Endodermal cell (in vitro differentiated cells): Measurements from ENCODE around the gene PSAP. TPM values are rescaled to one million over a fixed set of nuclear protein-coding genes. Genes with fewer than 3 reads are reported as not detected.

ENCODE experiments used
- DNase-seq: peaks from one replicate; pipeline ENCODE4 v3.0.0-alpha.2; 2017
- H3K27ac ChIP-seq: 2 replicates; pipeline ENCODE4 v1.5.1; 2013; ENCODE audit warnings: mild to moderate bottlenecking, low read depth, low read length, moderate library complexity
- H3K27me3 ChIP-seq: 2 replicates; pipeline ENCODE4 v1.6.1; 2013; ENCODE audit warnings: mild to moderate bottlenecking, low read length, moderate library complexity; ENCODE audit not compliant: insufficient read depth, control insufficient read depth, poor library complexity, severe bottlenecking
- H3K36me3 ChIP-seq: 2 replicates; pipeline ENCODE4 v1.7.0; 2013; ENCODE audit warnings: mild to moderate bottlenecking, low read length, moderate library complexity; ENCODE audit not compliant: control insufficient read depth, insufficient read depth
- H3K4me1 ChIP-seq: one replicate; pipeline ENCODE4 v1.7.0; 2013; ENCODE audit warnings: low read length; ENCODE audit not compliant: control insufficient read depth, insufficient read depth
- H3K4me3 ChIP-seq: 2 replicates; pipeline ENCODE4 v1.5.1; 2013; ENCODE audit warnings: mild to moderate bottlenecking, low read length, moderate library complexity
- H3K9ac ChIP-seq: 2 replicates; pipeline ENCODE4 v1.6.1; 2013; ENCODE audit warnings: mild to moderate bottlenecking, low read length, moderate library complexity; ENCODE audit not compliant: poor library complexity, severe bottlenecking; ENCODE audit errors: extremely low read depth
- H3K9me3 ChIP-seq: 2 replicates; pipeline ENCODE4 v1.6.1; 2013; ENCODE audit warnings: mild to moderate bottlenecking, low read length, moderate library complexity; ENCODE audit not compliant: control insufficient read depth
- H3K27ac Mint-ChIP-seq: 2 replicates; pipeline ENCODE4 v1.8.0; 2020; ENCODE audit warnings: mixed read lengths
- H3K27me3 Mint-ChIP-seq: 2 replicates; pipeline ENCODE4 v1.8.0; 2021; ENCODE audit warnings: mild to moderate bottlenecking, mixed read lengths; ENCODE audit not compliant: insufficient read depth
- H3K36me3 Mint-ChIP-seq: 2 replicates; pipeline ENCODE4 v1.8.0; 2020; ENCODE audit warnings: low read depth, mixed read lengths
- H3K4me1 Mint-ChIP-seq: 2 replicates; pipeline ENCODE4 v1.8.0; 2020; ENCODE audit warnings: mixed read lengths
- H3K4me3 Mint-ChIP-seq: 2 replicates; pipeline ENCODE4 v1.8.0; 2020; ENCODE audit warnings: mild to moderate bottlenecking, moderate library complexity, mixed read lengths
- H3K9me3 Mint-ChIP-seq: 2 replicates; pipeline ENCODE4 v1.8.0; 2020; ENCODE audit warnings: mild to moderate bottlenecking, mixed read lengths
- WGBS, 2 experiments: methylation state at CpG; one replicate each; pipeline versions ENCODE4 v1.1.5 to v1.1.7; 2013; ENCODE audit warnings: missing lambda C conversion rate in 2 of 2, mixed read lengths in 1 of 2; ENCODE audit not compliant: insufficient coverage in 1 of 2, insufficient read length in 1 of 2; 5-methylcytosine and 5-hydroxymethylcytosine counted together
- total RNA-seq, 2 donors: library from RNA; stranded (reverse); fragmentation: NEBNext Ultra II Directional in 1 of 2; extraction: Animal tissue kit (Norgen Biotek cat#: 25700) in 1 of 2; gene quantifications; 2 replicates in 1 of 2; 3 replicates in 1 of 2; pipeline ENCODE4 v1.2.1, GENCODE V29; 2021
- TF ChIP-seq, protein P1 (sequence below): fragments of 200-600 bp; sonication (generic); conservative IDR thresholded peaks from 2 replicates; pipeline ENCODE4 v1.5.0; 2021; ENCODE audit warnings: antibody characterized with exemption, mild to moderate bottlenecking

The PSAP gene
- total RNA-seq, 2 donors from 2014 or later, result 456 to 549 TPM

DNA sequence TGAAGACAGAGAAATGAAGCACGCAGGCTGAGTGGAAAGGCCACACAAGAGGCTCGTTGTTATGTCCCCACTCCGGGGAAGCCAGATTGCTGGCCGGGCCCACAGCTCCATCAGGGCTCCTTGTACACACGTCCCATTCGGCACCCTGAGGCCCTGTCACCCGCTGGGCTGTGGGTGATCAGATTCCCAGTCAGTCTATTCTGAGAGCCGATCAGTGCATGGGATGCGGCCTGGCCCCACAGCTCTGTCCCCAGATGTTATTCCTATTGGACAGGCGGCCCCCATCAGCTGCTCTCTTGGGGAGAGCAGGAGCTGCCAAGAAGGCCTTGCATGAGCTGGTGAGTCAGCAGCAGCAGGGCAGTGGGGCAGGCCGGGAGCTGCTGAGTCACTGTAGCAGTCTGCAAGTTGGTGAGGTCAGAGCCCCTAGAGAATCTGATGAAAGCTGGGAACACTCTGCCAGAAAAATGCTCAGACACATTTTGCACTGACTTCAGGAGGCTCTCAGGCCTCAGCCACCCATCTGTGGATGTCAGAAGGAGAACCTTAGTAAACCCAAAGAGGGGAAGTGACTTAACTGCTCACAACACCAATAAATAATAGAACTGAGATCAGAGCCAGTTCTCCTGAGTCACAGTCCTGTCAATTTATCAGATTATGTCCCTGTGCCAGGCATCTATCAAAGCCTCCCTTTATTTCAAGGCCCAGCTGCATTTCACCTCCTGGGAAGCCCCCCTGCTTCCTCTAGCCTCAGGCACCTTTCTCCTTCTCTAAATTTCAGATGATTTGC lies 9.4 kb upstream of the PSAP start:
- Histone ChIP-seq H3K4me1 (peaks cover 10% of the 10 kb centered on the region), H3K4me3 (no peak overlapping the region), H3K36me3 (no peaks in the 10 kb centered on the region), H3K9me3 (no peaks in the 10 kb centered on the region), H3K27ac (peak overlapping the region; percentile 89), H3K9ac (peak overlapping the region; percentile 61), H3K27me3 (peaks cover 6% of the 10 kb centered on the region)
- H3K27ac Mint-ChIP-seq, result peak overlapping the region; percentile 98
- H3K4me1 Mint-ChIP-seq, result peaks cover 10% of the 10 kb centered on the region
- WGBS, 2 experiments, result 82 to 83% methylated on average over 9 to 11 of the region's 11 CpGs
- no peaks in the 10 kb centered on the region for H3K27me3 Mint-ChIP-seq
- no peak overlapping the region for H3K4me3 Mint-ChIP-seq
- H3K36me3 Mint-ChIP-seq, result no peaks in the 10 kb centered on the region
- TF ChIP-seq, protein P1, sequence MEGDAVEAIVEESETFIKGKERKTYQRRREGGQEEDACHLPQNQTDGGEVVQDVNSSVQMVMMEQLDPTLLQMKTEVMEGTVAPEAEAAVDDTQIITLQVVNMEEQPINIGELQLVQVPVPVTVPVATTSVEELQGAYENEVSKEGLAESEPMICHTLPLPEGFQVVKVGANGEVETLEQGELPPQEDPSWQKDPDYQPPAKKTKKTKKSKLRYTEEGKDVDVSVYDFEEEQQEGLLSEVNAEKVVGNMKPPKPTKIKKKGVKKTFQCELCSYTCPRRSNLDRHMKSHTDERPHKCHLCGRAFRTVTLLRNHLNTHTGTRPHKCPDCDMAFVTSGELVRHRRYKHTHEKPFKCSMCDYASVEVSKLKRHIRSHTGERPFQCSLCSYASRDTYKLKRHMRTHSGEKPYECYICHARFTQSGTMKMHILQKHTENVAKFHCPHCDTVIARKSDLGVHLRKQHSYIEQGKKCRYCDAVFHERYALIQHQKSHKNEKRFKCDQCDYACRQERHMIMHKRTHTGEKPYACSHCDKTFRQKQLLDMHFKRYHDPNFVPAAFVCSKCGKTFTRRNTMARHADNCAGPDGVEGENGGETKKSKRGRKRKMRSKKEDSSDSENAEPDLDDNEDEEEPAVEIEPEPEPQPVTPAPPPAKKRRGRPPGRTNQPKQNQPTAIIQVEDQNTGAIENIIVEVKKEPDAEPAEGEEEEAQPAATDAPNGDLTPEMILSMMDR, result no peak
- DNase-seq, result peak; percentile 92
- no peaks in the 10 kb centered on the region for H3K9me3 Mint-ChIP-seq

DNA sequence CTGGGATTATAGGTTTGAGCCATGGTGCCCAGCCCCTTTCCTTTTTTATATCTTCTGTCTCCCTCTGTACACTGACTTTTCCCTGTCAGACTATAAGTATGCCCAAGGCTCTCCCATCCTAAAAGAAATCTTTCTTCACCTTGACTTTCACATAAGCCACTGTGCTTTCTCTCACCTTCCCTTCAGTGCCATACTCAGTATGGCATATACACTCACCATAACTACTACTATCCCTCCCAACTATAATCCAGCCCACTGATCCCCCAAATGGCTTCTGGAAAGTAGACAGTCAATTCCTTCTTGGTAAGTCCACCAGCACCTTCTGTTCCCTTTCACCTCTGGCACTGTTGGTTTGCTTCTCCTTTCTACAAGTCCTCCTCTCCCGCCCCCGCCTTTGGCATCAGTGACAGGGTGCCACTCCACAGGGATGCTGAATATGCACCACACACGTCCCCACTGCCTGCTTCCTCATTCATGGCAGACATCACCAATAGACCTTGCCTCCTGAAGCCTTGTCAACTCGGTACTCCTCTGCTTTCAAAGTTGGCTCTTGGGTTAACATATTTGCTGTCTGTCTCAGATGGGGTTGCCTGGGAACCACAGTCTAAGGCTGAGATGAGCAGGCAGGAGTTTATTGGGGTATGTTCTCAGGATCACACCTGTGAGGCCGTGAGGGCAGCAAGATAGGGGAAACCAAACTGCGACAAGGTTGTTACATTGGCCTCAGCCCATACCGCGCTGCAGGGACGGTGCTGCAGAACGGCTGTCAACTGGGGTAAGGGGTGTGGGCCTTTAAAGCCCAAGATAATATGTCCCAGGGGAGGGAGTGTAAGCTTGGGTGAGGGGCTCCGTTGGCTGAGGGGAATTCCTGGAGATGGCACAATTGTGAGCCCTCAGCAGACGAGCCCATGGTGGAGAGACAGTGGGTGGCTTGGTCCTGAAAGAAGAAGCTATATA lies 7.2 kb upstream of the PSAP start:
- no peak overlapping the region for H3K4me3 ChIP-seq
- H3K4me3 Mint-ChIP-seq, result no peak overlapping the region
- H3K27me3 Mint-ChIP-seq, result no peaks in the 10 kb centered on the region
- no peak for DNase-seq
- no peak overlapping the region for H3K27ac ChIP-seq
- 87 to 94% methylated on average over 7 to 12 of the region's 12 CpGs for whole genome bisulfite sequencing, 2 experiments
- no peaks in the 10 kb centered on the region for H3K9me3 Mint-ChIP-seq
- no peaks in the 10 kb centered on the region for H3K36me3 ChIP-seq
- peaks cover 6% of the 10 kb centered on the region for H3K27me3 ChIP-seq
- peaks cover 10% of the 10 kb centered on the region for H3K4me1 Mint-ChIP-seq
- H3K9ac ChIP-seq, result no peak overlapping the region
- peaks cover 10% of the 10 kb centered on the region for H3K4me1 ChIP-seq
- no peaks in the 10 kb centered on the region for H3K9me3 ChIP-seq
- no peak overlapping the region for H3K27ac Mint-ChIP-seq
- TF ChIP-seq, protein P1, result no peak
- no peaks in the 10 kb centered on the region for H3K36me3 Mint-ChIP-seq

DNA sequence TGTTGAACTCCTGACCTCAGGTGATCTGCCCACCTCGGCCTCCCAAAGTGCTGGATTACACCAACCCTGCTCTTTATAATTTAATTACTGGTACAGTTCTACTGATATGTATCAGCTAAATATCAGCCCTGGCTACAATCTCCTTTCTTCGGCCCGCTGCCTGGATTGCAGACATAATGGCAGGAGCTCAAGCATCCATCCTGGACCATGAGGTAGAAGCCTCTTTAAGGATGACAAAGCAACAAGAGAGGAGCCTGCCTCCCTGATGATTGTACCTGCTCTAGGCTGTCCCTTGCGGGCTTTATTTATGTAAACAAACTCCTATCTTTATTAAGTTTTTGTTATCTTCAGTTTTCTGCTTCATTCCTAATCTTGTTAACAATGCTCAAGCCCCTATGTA lies 5.6 kb upstream of the PSAP start:
- Histone ChIP-seq H3K9ac (no peak overlapping the region), H3K27me3 (peaks cover 6% of the 10 kb centered on the region), H3K36me3 (no peaks in the 10 kb centered on the region), H3K27ac (no peak overlapping the region), H3K4me1 (peaks cover 10% of the 10 kb centered on the region), H3K9me3 (no peaks in the 10 kb centered on the region), H3K4me3 (no peak overlapping the region)
- DNase-seq, result no peak
- Mint-ChIP-seq H3K27ac (no peak overlapping the region), H3K9me3 (no peaks in the 10 kb centered on the region), H3K27me3 (no peaks in the 10 kb centered on the region), H3K4me1 (peaks cover 10% of the 10 kb centered on the region), H3K4me3 (no peak overlapping the region), H3K36me3 (no peaks in the 10 kb centered on the region)
- WGBS, 2 experiments, result 90 to 100% methylated on average over 3 to 4 of the region's 4 CpGs
- TF ChIP-seq, protein P1, result no peak
